HL-60 (cell line): Measurements from ENCODE around the gene MAP7.
"Not testable (repeated sequence)": the region's sequence is repeated elsewhere in the genome, so short reads cannot be mapped to it uniquely, and the experiment has no call there.

ENCODE experiments used
- DNase-seq, 2 experiments: peaks; one replicate each; pipeline ENCODE4 v3.0.0-alpha.2; 2010 to 2020; ENCODE audit warnings: low read depth in 1 of 2, low spot score in 1 of 2
- H3K27ac ChIP-seq: fragments of 250-450 bp; sonication (Bioruptor Pico); replicated peaks from 2 replicates; pipeline ENCODE4 v1.5.1; 2020; ENCODE audit warnings: mild to moderate bottlenecking, moderate library complexity
- H3K27me3 ChIP-seq: fragments of 250-450 bp; sonication (Bioruptor Pico); 2 replicates; pipeline ENCODE4 v1.5.1; 2021; ENCODE audit warnings: mild to moderate bottlenecking, moderate library complexity; ENCODE audit not compliant: insufficient read depth, poor library complexity, severe bottlenecking
- H3K4me3 ChIP-seq: replicated peaks from 2 replicates; pipeline ENCODE4 v1.5.1; 2011; ENCODE audit warnings: mild to moderate bottlenecking, control low read depth, low read length; ENCODE audit not compliant: insufficient read depth
- GABPA ChIP-seq: IDR thresholded peaks from 2 replicates; pipeline ENCODE4 v1.6.1; 2012; ENCODE audit warnings: low read depth
- POLR2AphosphoS5 ChIP-seq: IDR thresholded peaks from 2 replicates; pipeline ENCODE4 v1.6.1; 2012; ENCODE audit warnings: low read depth
- REST ChIP-seq: IDR thresholded peaks from 2 replicates; pipeline ENCODE4 v1.6.1; 2012; ENCODE audit warnings: low read depth; ENCODE audit not compliant: insufficient replicate concordance
- SPI1 ChIP-seq: IDR thresholded peaks from 2 replicates; pipeline ENCODE4 v1.6.1; 2012; ENCODE audit warnings: low read depth, mild to moderate bottlenecking, borderline replicate concordance
- TF ChIP-seq, protein P1 (sequence below): IDR thresholded peaks from one replicate; pipeline ENCODE4 v1.5.1; 2011; ENCODE audit warnings: low read length, control low read depth, inconsistent platforms; ENCODE audit not compliant: insufficient read depth

Gene MAP7

DNA sequence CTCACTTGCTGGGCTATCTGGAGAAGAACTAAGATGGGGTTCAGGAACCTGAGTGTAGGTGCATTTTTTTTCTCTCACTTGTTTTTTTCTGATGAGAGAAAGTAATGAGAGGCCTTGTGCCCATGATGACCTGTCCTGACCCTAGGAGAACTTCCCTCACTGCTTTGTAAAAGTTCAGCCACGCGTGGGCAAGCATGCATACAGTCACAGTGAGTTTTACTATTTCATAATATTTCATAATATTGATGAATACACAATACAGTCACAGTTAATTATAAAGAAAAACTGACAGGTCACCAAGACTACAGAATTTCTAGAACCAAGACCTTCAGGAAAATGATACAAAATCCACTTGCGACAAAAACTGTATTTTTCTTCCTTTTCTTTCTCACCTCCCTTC, 111.8 kb downstream of the MAP7 start:
- Histone ChIP-seq H3K27ac (no peak overlapping the region), H3K4me3 (no peak overlapping the region), H3K27me3 (peaks cover 3% of the 10 kb centered on the region)
- TF ChIP-seq SPI1, result no peak
- TF ChIP-seq REST, result no peak
- no peak for TF ChIP-seq GABPA
- TF ChIP-seq POLR2AphosphoS5, result no peak
- TF ChIP-seq, protein P1, sequence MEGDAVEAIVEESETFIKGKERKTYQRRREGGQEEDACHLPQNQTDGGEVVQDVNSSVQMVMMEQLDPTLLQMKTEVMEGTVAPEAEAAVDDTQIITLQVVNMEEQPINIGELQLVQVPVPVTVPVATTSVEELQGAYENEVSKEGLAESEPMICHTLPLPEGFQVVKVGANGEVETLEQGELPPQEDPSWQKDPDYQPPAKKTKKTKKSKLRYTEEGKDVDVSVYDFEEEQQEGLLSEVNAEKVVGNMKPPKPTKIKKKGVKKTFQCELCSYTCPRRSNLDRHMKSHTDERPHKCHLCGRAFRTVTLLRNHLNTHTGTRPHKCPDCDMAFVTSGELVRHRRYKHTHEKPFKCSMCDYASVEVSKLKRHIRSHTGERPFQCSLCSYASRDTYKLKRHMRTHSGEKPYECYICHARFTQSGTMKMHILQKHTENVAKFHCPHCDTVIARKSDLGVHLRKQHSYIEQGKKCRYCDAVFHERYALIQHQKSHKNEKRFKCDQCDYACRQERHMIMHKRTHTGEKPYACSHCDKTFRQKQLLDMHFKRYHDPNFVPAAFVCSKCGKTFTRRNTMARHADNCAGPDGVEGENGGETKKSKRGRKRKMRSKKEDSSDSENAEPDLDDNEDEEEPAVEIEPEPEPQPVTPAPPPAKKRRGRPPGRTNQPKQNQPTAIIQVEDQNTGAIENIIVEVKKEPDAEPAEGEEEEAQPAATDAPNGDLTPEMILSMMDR, result no peak
- DNase-seq, result no peak

DNA sequence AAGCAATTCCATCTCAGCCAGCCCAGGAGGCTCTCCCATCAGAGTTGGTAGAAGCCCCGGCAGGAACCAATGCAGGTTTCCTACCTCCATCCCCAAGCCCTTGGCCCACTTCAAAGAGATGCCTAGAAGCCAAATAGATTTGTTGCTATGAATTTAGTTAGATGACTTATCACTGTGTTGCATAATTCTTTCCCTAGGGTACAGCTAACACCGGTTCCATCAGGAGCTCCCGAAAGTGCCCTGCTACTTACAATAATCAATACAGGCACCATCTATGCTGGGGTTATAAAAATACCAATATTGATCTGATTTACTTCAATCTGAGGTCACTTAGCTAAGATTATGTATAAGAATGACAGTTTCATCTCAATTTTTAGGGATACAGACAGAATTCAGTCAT, 113.0 kb downstream of the MAP7 start:
- Histone ChIP-seq H3K27me3 (peaks cover 3% of the 10 kb centered on the region), H3K4me3 (no peak overlapping the region), H3K27ac (no peak overlapping the region)
- DNase-seq, result no peak
- no peak for TF ChIP-seq REST
- TF ChIP-seq, protein P1, result no peak
- no peak for TF ChIP-seq SPI1
- TF ChIP-seq GABPA, result no peak
- TF ChIP-seq POLR2AphosphoS5, result no peak

DNA sequence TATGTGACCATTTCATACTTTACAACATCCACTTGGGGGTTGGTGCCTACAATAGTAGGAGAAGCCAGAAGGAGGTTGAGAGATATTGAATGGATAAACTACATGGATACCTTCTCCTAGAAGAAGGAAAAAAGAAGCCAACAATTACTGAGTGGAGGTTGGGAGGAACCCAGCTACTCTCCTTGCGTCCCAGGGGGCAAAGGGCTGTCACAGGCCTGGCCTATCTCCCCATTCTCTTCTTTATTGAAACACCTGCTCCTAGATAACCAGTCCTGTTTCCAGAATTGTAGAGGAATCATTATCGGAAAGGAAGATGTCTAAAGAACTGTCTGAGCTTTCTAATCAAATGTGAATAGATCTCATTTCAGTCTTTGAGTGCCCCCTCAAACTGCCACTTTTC, 115.1 kb downstream of the MAP7 start:
- DNase-seq, result no peak
- Histone ChIP-seq H3K4me3 (no peak overlapping the region), H3K27ac (no peak overlapping the region), H3K27me3 (peaks cover 3% of the 10 kb centered on the region)
- TF ChIP-seq GABPA, result no peak
- TF ChIP-seq POLR2AphosphoS5, result no peak
- TF ChIP-seq, protein P1, result no peak
- no peak for TF ChIP-seq SPI1
- TF ChIP-seq REST, result no peak

- not testable (repeated sequence) for H3K27me3 ChIP-seq, H3K4me3 ChIP-seq, H3K27ac ChIP-seq, DNase-seq
Measured at GRCh38 chr6:136431306-136431705, 118.9 kb downstream of the MAP7 start.
